ENCODE data around the gene C11orf86. TPM values are rescaled to one million over a fixed set of nuclear protein-coding genes. Genes with fewer than 3 reads are reported as not detected.
"Not testable (repeated sequence)": the region's sequence is repeated elsewhere in the genome, so short reads cannot be mapped to it uniquely, and the experiment has no call there.

The C11orf86 gene
- total RNA-seq, 4 donors from 2014 or later, result 81.7 to 439 (median 153) TPM

- H3K9me3 ChIP-seq, result no peaks in the 10 kb centered on the region
- TF ChIP-seq POLR2A (IDR thresholded peaks at IDR 0.05) (no peak), CTCF (IDR thresholded peaks at IDR 0.05) (no peak)
- H3K27me3 ChIP-seq, result no peaks in the 10 kb centered on the region
- no peak overlapping the region for H3K4me3 ChIP-seq
- H3K27ac ChIP-seq, result no peak overlapping the region
- H3K36me3 ChIP-seq, result no peaks in the 10 kb centered on the region
- DNase-seq, result no peak
- peaks cover 0 to 8% (median 0%) of the 10 kb centered on the region in 4 donors for H3K4me1 ChIP-seq
These were observed 12.1 kb downstream of the C11orf86 start for GRCh38 chr11:66987158-66987620.

GRCh38 chr11:66987924-66988637, 13.0 kb downstream of the C11orf86 start:
- H3K27me3 ChIP-seq, result no peaks in the 10 kb centered on the region
- H3K4me3 ChIP-seq, result no peak overlapping the region
- no peak overlapping the region for H3K27ac ChIP-seq
- no peaks in the 10 kb centered on the region for H3K36me3 ChIP-seq
- no peak for DNase-seq
- H3K9me3 ChIP-seq, result no peaks in the 10 kb centered on the region
- H3K4me1 ChIP-seq, result peaks cover 0 to 8% (median 0%) of the 10 kb centered on the region in 4 donors
- no peak for TF ChIP-seq POLR2A (IDR thresholded peaks at IDR 0.05)
- TF ChIP-seq CTCF (IDR thresholded peaks at IDR 0.05), result no peak

DNA sequence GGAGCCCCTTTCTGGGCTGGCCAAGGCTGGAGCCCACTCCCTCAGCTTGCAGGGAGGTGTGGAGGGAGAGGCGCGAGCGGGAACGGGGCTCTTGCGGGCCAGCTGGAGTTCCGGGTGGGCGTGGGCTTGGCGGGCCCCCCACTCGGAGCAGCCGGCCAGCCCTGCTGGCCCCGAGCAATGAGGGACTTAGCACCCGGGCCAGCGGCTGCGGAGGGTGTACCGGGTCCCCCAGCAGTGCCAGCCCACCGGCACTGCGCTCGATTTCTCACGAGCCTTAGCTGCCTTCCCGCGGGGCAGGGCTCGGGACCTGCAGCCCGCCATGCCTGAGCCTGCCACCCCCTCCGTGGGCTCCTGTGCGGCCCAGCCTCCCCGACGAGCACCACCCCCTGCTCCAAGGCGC, 13.6 kb downstream of the C11orf86 start:
- not testable (repeated sequence) for H3K4me3 ChIP-seq, H3K4me1 ChIP-seq, H3K27me3 ChIP-seq, H3K9me3 ChIP-seq, DNase-seq, H3K27ac ChIP-seq, H3K36me3 ChIP-seq

- H3K36me3 ChIP-seq, H3K9me3 ChIP-seq, H3K4me3 ChIP-seq, H3K4me1 ChIP-seq, H3K27ac ChIP-seq, H3K27me3 ChIP-seq, DNase-seq: not testable (repeated sequence)
These were observed 14.3 kb downstream of the C11orf86 start for GRCh38 chr11:66989360-66989759.

DNA sequence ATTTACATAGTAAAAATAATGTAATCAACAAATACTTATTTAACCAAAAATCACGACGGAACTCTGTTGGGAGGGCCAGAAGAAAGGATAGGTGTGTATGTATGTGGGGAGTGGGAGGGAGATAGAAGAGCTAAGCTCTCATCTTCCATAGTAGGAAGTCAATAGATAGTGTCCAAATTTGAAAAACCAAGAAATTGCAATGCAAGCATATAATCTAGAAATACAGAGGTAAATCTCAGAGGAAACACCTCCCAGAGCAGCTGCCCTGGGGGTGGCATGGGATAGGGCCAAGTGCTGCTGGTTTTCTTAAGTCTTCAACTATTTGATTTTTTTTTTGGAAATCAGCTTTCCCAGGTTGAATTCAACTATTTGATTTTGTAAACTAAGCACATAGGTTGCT, 16.9 kb downstream of the C11orf86 start:
- TF ChIP-seq POLR2A (IDR thresholded peaks at IDR 0.05), result no peak
- TF ChIP-seq CTCF (IDR thresholded peaks at IDR 0.05), result no peak

DNA sequence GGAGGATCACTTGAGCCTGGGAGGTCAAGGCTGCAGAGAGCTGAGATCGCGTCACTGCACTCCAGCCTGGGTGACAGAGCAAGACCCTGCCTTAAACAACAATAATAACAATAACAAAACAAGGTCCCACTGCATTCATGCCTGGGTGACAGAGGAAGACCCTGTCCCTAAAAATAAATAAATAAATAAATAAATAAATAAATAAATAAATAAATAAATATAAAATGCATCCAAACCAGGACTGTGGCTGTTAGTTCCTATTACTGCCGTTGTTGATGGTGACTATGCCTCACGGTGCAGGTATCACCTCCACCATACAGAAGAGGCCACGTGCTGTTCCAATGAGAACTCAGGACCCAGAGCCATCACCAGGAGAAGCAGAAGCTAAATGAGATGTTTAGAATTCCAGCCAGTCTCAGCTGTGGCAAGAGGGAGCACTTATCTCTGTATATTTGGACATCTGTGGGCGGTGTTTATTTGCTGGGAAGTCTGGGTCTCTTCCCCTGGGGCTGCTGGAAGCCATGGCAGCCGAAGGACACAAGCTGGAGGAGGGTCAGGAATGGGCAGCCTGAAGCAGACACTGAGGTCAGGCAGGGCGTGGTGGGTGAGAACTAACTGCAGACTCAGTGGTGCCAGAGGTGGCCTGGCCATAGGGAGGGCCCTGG, 21.6 kb downstream of the C11orf86 start:
- no peak for TF ChIP-seq CTCF (IDR thresholded peaks at IDR 0.05)
- TF ChIP-seq POLR2A (IDR thresholded peaks at IDR 0.05), result no peak
- Histone ChIP-seq H3K4me1 (no peaks in the 10 kb centered on the region), H3K9me3 (no peaks in the 10 kb centered on the region), H3K36me3 (no peaks in the 10 kb centered on the region), H3K27ac (no peak overlapping the region), H3K4me3 (no peak overlapping the region), H3K27me3 (no peaks in the 10 kb centered on the region)
- no peak for DNase-seq

More for the DNA sequence above, 16.9 kb downstream of the C11orf86 start:
- Histone ChIP-seq H3K4me1 (no peaks in the 10 kb centered on the region), H3K27me3 (no peaks in the 10 kb centered on the region), H3K9me3 (no peaks in the 10 kb centered on the region), H3K4me3 (no peak overlapping the region), H3K36me3 (no peaks in the 10 kb centered on the region), H3K27ac (no peak overlapping the region)
- no peak for DNase-seq
